ENCODE data around the gene EPHA6. TPM values are rescaled to one million over a fixed set of nuclear protein-coding genes. Genes with fewer than 3 reads are reported as not detected.

The EPHA6 gene
- total RNA-seq, 1 donor from 2014 or later, result not detected

DNA sequence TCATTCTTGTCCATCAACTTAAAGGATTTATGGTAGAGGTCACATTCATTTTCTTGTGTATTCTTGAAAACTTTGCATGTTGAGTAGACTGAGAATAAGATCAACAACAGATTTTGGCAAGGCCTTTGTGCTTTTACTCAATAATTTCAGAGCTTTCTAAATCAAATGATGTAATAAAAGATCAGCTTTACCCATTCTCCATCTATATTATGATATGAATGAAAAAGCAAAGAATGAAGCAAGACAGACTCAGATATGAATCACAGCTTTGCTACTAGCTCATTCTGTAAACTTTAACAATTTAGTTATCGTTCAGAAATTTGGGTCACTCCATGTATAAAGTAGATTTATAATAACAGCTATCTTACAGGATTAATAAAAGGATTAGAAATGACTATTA lies 674.3 kb downstream of the EPHA6 start:
- Histone ChIP-seq H3K27ac (no peak overlapping the region), H3K4me1 (no peaks in the 10 kb centered on the region), H3K4me3 (no peak overlapping the region), H3K36me3 (no peaks in the 10 kb centered on the region), H3K27me3 (no peaks in the 10 kb centered on the region), H3K9me3 (no peaks in the 10 kb centered on the region)
- intact Hi-C loops (cut with DNase I), result no loop called here
- DNase-seq (no peak), ATAC-seq (no peak)
- TF ChIP-seq, protein P1, sequence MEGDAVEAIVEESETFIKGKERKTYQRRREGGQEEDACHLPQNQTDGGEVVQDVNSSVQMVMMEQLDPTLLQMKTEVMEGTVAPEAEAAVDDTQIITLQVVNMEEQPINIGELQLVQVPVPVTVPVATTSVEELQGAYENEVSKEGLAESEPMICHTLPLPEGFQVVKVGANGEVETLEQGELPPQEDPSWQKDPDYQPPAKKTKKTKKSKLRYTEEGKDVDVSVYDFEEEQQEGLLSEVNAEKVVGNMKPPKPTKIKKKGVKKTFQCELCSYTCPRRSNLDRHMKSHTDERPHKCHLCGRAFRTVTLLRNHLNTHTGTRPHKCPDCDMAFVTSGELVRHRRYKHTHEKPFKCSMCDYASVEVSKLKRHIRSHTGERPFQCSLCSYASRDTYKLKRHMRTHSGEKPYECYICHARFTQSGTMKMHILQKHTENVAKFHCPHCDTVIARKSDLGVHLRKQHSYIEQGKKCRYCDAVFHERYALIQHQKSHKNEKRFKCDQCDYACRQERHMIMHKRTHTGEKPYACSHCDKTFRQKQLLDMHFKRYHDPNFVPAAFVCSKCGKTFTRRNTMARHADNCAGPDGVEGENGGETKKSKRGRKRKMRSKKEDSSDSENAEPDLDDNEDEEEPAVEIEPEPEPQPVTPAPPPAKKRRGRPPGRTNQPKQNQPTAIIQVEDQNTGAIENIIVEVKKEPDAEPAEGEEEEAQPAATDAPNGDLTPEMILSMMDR (IDR thresholded peaks at IDR 0.05), result no peak

DNA sequence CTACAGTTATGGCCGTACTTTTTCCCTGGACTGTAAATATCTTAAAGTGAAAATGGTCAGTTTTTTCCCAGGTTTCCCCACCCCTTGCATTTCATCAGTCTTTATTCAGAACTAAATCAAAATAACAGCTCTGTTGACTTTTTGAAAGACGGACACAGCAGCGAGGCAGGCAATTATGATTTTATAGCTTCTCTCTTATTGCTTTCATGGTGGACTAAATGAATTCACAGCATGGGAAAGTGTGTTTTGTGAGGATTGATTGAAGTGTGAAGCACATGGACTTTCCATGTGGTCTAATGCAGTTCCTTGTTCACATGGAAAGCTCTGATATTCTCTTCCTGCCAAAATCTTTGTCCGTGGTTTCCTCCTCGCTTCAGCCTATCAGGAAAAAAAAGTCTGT lies 681.5 kb downstream of the EPHA6 start:
- TF ChIP-seq, protein P1 (IDR thresholded peaks at IDR 0.05), result no peak
- DNase-seq, result no peak
- Histone ChIP-seq H3K36me3 (no peaks in the 10 kb centered on the region), H3K27ac (no peak overlapping the region), H3K4me3 (no peak overlapping the region), H3K27me3 (no peaks in the 10 kb centered on the region), H3K9me3 (no peaks in the 10 kb centered on the region), H3K4me1 (no peaks in the 10 kb centered on the region)
- no peak for ATAC-seq
- intact Hi-C loops (cut with DNase I), result no loop called here

DNA sequence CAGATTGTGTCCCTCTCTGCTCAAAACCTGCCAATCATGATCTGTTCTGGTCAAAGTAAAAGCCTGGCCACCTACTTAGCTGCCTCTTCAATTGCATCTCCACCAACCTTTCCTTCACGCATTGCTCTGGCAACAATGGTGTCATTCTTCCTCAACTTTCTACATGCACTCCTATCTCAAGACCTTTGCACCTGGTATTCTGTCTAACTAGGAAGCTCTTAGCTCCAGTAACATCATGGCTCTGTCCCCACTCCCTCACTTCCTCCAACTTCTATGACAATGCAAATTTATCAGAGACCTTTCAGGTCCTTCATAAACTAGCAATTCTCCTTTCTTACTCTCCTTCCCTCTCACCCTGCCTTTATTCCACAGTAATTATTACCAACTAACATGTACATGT lies 682.7 kb downstream of the EPHA6 start:
- TF ChIP-seq, protein P1 (IDR thresholded peaks at IDR 0.05), result no peak
- Histone ChIP-seq H3K36me3 (no peaks in the 10 kb centered on the region), H3K4me3 (no peak overlapping the region), H3K9me3 (no peaks in the 10 kb centered on the region), H3K27ac (no peak overlapping the region), H3K27me3 (no peaks in the 10 kb centered on the region), H3K4me1 (no peaks in the 10 kb centered on the region)
- intact Hi-C loops (cut with DNase I), result no loop called here
- ATAC-seq (no peak), DNase-seq (no peak)

DNA sequence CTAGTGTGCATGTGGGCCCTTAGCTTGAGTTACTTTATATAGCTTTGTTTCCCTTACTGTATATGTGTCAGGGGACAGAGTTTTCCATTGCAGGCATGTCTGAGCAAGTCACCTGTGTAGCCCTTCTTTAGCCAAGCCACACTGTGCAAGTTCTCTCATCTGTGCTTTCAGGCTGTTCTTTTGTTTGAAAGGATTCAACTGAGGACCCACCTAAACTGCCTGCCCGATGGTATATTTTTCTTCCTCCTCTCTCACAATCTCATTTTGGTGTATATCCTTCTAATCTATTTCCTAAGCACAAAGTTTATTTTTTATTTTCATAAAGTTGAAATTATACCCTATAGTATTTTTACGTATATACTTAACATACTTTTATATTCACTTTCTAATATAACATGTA lies 690.1 kb downstream of the EPHA6 start:
- Histone ChIP-seq H3K4me3 (no peak overlapping the region), H3K36me3 (no peaks in the 10 kb centered on the region), H3K27ac (no peak overlapping the region), H3K9me3 (no peaks in the 10 kb centered on the region), H3K4me1 (no peaks in the 10 kb centered on the region), H3K27me3 (no peaks in the 10 kb centered on the region)
- no peak for ATAC-seq
- intact Hi-C loops (cut with DNase I), result no loop called here
- DNase-seq, result no peak
- TF ChIP-seq, protein P1 (IDR thresholded peaks at IDR 0.05), result no peak

DNA sequence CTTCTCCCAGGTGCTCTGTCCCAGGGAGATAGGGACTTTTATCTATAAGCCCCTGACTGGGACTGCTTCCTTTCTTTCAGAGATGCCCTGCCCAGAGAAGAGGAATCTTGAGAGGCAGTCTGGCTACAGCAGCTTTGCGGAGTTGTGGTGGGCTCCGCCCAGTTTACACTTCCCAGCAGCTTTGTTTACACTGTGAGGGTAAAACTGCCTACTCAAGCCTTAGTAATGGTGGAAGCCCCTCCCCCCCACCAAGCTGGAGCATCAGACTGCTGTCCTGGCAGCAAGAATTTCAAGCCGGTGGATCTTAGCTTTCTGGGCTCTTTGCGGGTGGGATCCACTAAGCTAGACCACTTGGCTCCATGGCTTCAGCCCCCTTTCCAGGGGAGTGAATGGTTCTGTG lies 696.4 kb downstream of the EPHA6 start:
- ATAC-seq (no peak), DNase-seq (no peak)
- no peaks in the 10 kb centered on the region for H3K27me3 ChIP-seq
- no peaks in the 10 kb centered on the region for H3K4me1 ChIP-seq
- TF ChIP-seq, protein P1 (IDR thresholded peaks at IDR 0.05), result no peak
- no peaks in the 10 kb centered on the region for H3K36me3 ChIP-seq
- H3K9me3 ChIP-seq, result no peaks in the 10 kb centered on the region
- no peak overlapping the region for H3K27ac ChIP-seq
- H3K4me3 ChIP-seq, result no peak overlapping the region
- intact Hi-C loops (cut with DNase I), result no loop called here

DNA sequence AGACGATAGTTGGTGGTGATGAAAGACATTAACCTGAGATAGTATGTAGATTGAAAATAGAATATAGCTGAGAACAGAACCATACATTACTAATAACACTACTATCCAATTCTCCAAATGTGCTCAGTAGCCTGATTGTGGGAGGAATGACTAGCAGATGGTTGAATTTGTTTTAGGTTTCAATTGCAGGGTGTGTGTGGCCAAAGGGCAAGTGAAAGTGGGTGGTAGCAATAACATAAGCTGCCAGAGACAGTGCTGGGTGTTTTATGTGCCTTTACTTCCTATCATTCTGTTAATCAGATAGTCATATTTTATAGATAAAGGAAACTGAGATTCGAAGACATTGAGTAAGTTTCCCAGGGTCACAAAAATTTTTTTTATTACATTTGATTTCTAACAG lies 700.7 kb downstream of the EPHA6 start:
- no peak overlapping the region for H3K27ac ChIP-seq
- intact Hi-C loops (cut with DNase I), result no loop called here

More for the DNA sequence above, 700.7 kb downstream of the EPHA6 start:
- Histone ChIP-seq H3K4me1 (no peaks in the 10 kb centered on the region), H3K36me3 (no peaks in the 10 kb centered on the region), H3K27me3 (no peaks in the 10 kb centered on the region), H3K4me3 (no peak overlapping the region), H3K9me3 (no peaks in the 10 kb centered on the region)
- DNase-seq, result no peak
- TF ChIP-seq, protein P1 (IDR thresholded peaks at IDR 0.05), result no peak
- ATAC-seq, result no peak
